Adrenal gland (tissue), 12 donors: ENCODE measurements around the gene DNAJB7. TPM values are rescaled to one million over a fixed set of nuclear protein-coding genes. Genes with fewer than 3 reads are reported as not detected.

Experiments used
- DNase-seq, 7 donors: peaks; one replicate each; pipeline ENCODE4 v3.0.0-alpha.2; 2019 to 2020
- H3K27ac ChIP-seq, 5 donors: fragments of 200-600 bp; sonication (generic) in 4 of 5; 1 replicate in 3 of 5; 2 replicates in 2 of 5; pipeline versions ENCODE4 v1.5.1 to v1.8.0; 2016 to 2020; ENCODE audit warnings: mild to moderate bottlenecking in 1 of 5
- H3K27me3 ChIP-seq: fragments of 200-600 bp; 2 replicates; pipeline ENCODE4 v1.8.0; 2021
- H3K36me3 ChIP-seq, 2 donors: fragments of 200-600 bp; replicated peaks in 1 of 2; 1 replicate in 1 of 2; 2 replicates in 1 of 2; pipeline versions ENCODE4 v1.5.1 to v1.8.0; 2018 to 2022
- H3K4me1 ChIP-seq, 2 donors: fragments of 200-600 bp; replicated peaks in 1 of 2; 1 replicate in 1 of 2; 2 replicates in 1 of 2; pipeline versions ENCODE4 v1.5.1 to v1.8.0; 2018 to 2021
- H3K4me3 ChIP-seq, 4 donors: fragments of 200-600 bp; sonication (generic) in 3 of 4; one replicate each; pipeline ENCODE4 v1.5.1; 2016 to 2018
- H3K9me3 ChIP-seq, 3 donors: fragments of 200-600 bp; sonication (generic) in 1 of 3; replicated peaks in 1 of 3; 1 replicate in 2 of 3; 2 replicates in 1 of 3; pipeline versions ENCODE4 v1.5.1 to v1.8.0; 2016 to 2021
- POLR2A ChIP-seq, 2 donors: fragments of 450-650 bp; IDR thresholded peaks; one replicate each; pipeline ENCODE4 v1.6.1; 2017; ENCODE audit warnings: antibody characterized with exemption in 2 of 2, mild to moderate bottlenecking in 2 of 2, moderate library complexity in 1 of 2
- intact Hi-C, 2 donors: fragments of 100-400 bp; cut with DNase I; formaldehyde crosslinking; loops; one replicate each; pipeline versions ENCODE4 v1.14.1 to v1.15.0; 2022 to 2023
- microRNA-seq, 3 donors: library from miRNA; unstranded; fragments of <30 nt; microRNA quantifications; one replicate each; pipeline ENCODE4, GENCODE V29; 2017 to 2020
- polyA plus RNA-seq, 3 donors: library from polyadenylated mRNA; stranded (reverse); fragments of 200-250 nt in 2 of 3; fragments of 350-450 nt in 1 of 3; fragmentation: Illumina TruSeq in 1 of 3; extraction: RNeasy Lipid Tissue Mini Kit (QIAGEN cat#74804) in 1 of 3; gene quantifications; one replicate each; pipeline ENCODE4 v1.2.3, GENCODE V29; 2013 to 2014
- small RNA-seq, 2 donors: library from RNA; depleted of rRNA; stranded (forward); fragments of <200 nt; gene quantifications; one replicate each; pipeline ENCODE3, GENCODE V24; 2016
- total RNA-seq, 9 donors: library from RNA; depleted of rRNA in 4 of 9; stranded (reverse); fragments of >200 nt in 4 of 9; fragments of 120-200 nt in 1 of 9; fragmentation: NEBNext Ultra II Directional in 1 of 9; extraction: Animal tissue kit (Norgen Biotek cat#: 25700) in 1 of 9; gene quantifications; one replicate each; pipeline versions ENCODE4 v1.1.0 to v1.2.4, GENCODE V29; 2013 to 2023
- TF ChIP-seq, protein P1 (sequence below), 6 experiments: fragments of 450-650 bp in 4 of 6; fragments of 200-600 bp in 2 of 6; sonication (generic) in 1 of 6; IDR thresholded peaks; 1 replicate in 5 of 6; 2 replicates in 1 of 6; pipeline versions ENCODE4 v1.5.1 to v1.8.0; 2016 to 2021; ENCODE audit warnings: antibody characterized with exemption in 6 of 6, mild to moderate bottlenecking in 2 of 6, moderate library complexity in 1 of 6
- donor health status: healthy with polysubstance abuse.
- donor health status: Bipolar disorder and iron deficiency.
- donor health status: DM: yes; HTN: yes; CAD: no.
- donor health status: DM: no; HTN: no; CAD: no.
- donor health status: DM: no; HTN: no; CAD: no.
- donor health status: DM: yes; HTN: yes; CAD: no.

DNAJB7 gene
- total and polyA plus RNA-seq, 12 donors, result not detected

DNA sequence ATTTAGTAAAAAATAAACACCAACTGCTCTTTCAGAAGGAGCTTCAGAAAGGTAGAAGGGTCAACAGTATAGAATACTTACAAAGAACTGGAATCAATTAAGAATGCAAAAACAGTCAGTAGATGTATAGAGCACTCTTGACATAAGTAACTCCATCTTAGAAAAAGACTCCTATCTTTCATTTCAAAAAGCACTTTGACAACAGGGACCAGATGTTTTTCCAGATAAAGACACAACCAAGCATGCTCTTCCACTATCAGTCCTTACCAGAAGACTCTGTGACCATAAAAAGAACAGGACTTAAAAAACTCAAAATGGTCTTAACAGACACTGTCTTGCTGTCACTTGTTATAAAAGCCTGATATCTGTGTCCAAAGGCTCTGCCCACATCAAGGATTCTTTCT lies 48.0 kb downstream of the DNAJB7 start:
- Histone ChIP-seq H3K4me3 (no peak overlapping the region), H3K9me3 (no peaks in the 10 kb centered on the region), H3K36me3 (no peaks in the 10 kb centered on the region), H3K27me3 (no peaks in the 10 kb centered on the region), H3K4me1 (peaks cover 12 to 19% of the 10 kb centered on the region in 2 donors), H3K27ac (no peak overlapping the region)
- TF ChIP-seq, protein P1, sequence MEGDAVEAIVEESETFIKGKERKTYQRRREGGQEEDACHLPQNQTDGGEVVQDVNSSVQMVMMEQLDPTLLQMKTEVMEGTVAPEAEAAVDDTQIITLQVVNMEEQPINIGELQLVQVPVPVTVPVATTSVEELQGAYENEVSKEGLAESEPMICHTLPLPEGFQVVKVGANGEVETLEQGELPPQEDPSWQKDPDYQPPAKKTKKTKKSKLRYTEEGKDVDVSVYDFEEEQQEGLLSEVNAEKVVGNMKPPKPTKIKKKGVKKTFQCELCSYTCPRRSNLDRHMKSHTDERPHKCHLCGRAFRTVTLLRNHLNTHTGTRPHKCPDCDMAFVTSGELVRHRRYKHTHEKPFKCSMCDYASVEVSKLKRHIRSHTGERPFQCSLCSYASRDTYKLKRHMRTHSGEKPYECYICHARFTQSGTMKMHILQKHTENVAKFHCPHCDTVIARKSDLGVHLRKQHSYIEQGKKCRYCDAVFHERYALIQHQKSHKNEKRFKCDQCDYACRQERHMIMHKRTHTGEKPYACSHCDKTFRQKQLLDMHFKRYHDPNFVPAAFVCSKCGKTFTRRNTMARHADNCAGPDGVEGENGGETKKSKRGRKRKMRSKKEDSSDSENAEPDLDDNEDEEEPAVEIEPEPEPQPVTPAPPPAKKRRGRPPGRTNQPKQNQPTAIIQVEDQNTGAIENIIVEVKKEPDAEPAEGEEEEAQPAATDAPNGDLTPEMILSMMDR (IDR thresholded peaks at IDR 0.05), result no peak
- TF ChIP-seq POLR2A (IDR thresholded peaks at IDR 0.05), result no peak
- intact Hi-C loops, result loop anchor here in 1 of 2 donors (10.0 kb wide), 1 partner anchor 81 kb away; no protein-coding TSS in a partner anchor
- no peak for DNase-seq

Small RNAs within 50 kb of the gene (microRNA-seq; reads per million reads assigned to microRNA genes)
- gene MIR4766, result 0 to 0.89 (median 0.38) reads per million in 3 donors

Small RNAs within 50 kb of the gene (small RNA-seq; reads per million reads assigned to genes)
- 0 to 0.08 reads per million in 2 donors for gene MIR4766

Other genes with a start within 250 kb of the DNAJB7 start
- gene MRTFA, start 225.4 kb downstream of the DNAJB7 start, total RNA-seq, result 100 to 1,000 TPM in 2 of 9 donors, 10 to 100 TPM in 7; 13.6 to 141 (median 42.8) TPM
- gene MRTFA, start 225.4 kb downstream of the DNAJB7 start, polyA plus RNA-seq, result 10 to 100 TPM; 12.3 to 49.8 (median 22.7) TPM
- gene MCHR1, start 182.6 kb downstream of the DNAJB7 start, total RNA-seq, result 1 to 10 TPM in 1 of 9 donors, under 1 TPM in 6, not detected in 2; 0.11 to 1.7 (median 0.24) TPM
- gene MCHR1, start 182.6 kb downstream of the DNAJB7 start, polyA plus RNA-seq, result under 1 TPM; 0.07 to 0.32 (median 0.24) TPM
- 10 to 100 TPM; 18.3 to 40.8 (median 22.4) TPM for gene SLC25A17, start 42.8 kb downstream of the DNAJB7 start, total RNA-seq
- 10 to 100 TPM; 13.2 to 31.6 (median 18.2) TPM for gene SLC25A17, start 42.8 kb downstream of the DNAJB7 start, polyA plus RNA-seq
- 100 to 1,000 TPM; 187 to 575 (median 243) TPM for gene ST13, start 5.5 kb downstream of the DNAJB7 start, total RNA-seq
- 100 to 1,000 TPM in 1 of 3 donors, 10 to 100 TPM in 2; 61.5 to 575 (median 90.0) TPM for gene ST13, start 5.5 kb downstream of the DNAJB7 start, polyA plus RNA-seq
- 10 to 100 TPM; 12.9 to 41.1 (median 23.7) TPM for gene XPNPEP3, start 5.0 kb downstream of the DNAJB7 start, total RNA-seq
- 10 to 100 TPM in 1 of 3 donors, 1 to 10 TPM in 2; 6.4 to 24.2 (median 7.3) TPM for gene XPNPEP3, start 5.0 kb downstream of the DNAJB7 start, polyA plus RNA-seq
- gene RBX1, start 89.3 kb upstream of the DNAJB7 start, total RNA-seq, result 10 to 100 TPM; 26.8 to 88.1 (median 54.5) TPM
- gene RBX1, start 89.3 kb upstream of the DNAJB7 start, polyA plus RNA-seq, result 100 to 1,000 TPM in 1 of 3 donors, 10 to 100 TPM in 2; 57.0 to 144 (median 95.2) TPM
- gene EP300, start 230.5 kb upstream of the DNAJB7 start, total RNA-seq, result 100 to 1,000 TPM in 1 of 9 donors, 10 to 100 TPM in 8; 35.6 to 161 (median 58.3) TPM
- 10 to 100 TPM in 2 of 3 donors, 1 to 10 TPM in 1; 7.0 to 28.4 (median 19.7) TPM for gene EP300, start 230.5 kb upstream of the DNAJB7 start, polyA plus RNA-seq